Adipocyte (in vitro differentiated cells): Measurements from ENCODE around the gene SLC22A5.
"Not testable (repeated sequence)": the region's sequence is repeated elsewhere in the genome, so short reads cannot be mapped to it uniquely, and the experiment has no call there.

Experiments
- DNase-seq: peaks from one replicate; pipeline ENCODE4 v3.0.0-alpha.2; 2015; ENCODE audit warnings: low read depth
- H3K27me3 ChIP-seq: replicated peaks from 2 replicates; pipeline ENCODE4 v1.7.0; 2013; ENCODE audit warnings: mild to moderate bottlenecking, low read length, moderate library complexity; ENCODE audit not compliant: control insufficient read depth, insufficient read depth
- H3K36me3 ChIP-seq: 2 replicates; pipeline ENCODE4 v1.7.0; 2013; ENCODE audit warnings: low read length, mild to moderate bottlenecking, moderate library complexity; ENCODE audit not compliant: control insufficient read depth, insufficient read depth, severe bottlenecking
- H3K4me1 ChIP-seq: 2 replicates; pipeline ENCODE4 v1.7.0; 2013; ENCODE audit warnings: mild to moderate bottlenecking, low read length, moderate library complexity; ENCODE audit not compliant: control insufficient read depth, insufficient read depth
- H3K4me3 ChIP-seq: 2 replicates; pipeline ENCODE4 v1.7.0; 2013; ENCODE audit warnings: mild to moderate bottlenecking, low read length, moderate library complexity
- H3K9ac ChIP-seq: 2 replicates; pipeline ENCODE4 v1.7.0; 2013; ENCODE audit warnings: mild to moderate bottlenecking, low read length, moderate library complexity
- H3K9me3 ChIP-seq: 2 replicates; pipeline ENCODE4 v1.7.0; 2013; ENCODE audit warnings: mild to moderate bottlenecking, low read length, moderate library complexity; ENCODE audit not compliant: control insufficient read depth

Gene SLC22A5

DNA sequence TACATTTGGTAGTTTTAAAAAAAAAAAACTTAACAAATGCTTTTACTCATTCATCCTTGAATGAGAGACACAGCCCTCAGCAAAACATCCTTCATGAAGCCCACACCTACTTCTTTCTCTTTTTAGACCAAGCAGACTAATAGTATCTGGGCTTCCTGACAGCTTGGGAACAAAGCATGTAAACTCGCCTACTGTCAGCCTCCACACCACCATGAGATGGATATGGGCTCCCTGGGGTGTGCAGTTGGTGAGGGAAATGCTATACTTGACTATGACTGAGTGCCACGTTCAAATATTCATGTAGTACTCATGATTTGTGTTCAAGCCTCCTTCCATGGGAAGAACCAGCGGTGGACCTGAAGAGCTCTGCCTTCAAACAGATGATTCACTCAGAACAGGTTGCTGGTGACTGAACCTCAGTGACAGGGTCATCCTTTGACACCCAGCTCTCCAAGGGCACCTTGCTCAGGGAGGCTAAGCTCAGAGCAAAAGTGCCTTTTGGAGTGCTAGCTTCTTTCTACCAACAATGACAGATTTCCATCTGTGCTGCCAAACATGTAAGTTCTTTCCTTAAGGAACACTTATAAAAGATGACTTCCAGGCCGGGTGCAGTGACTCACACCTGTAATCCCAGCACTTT is 36.8 kb downstream of the SLC22A5 start:
- DNase-seq, result no peak
- no peaks in the 10 kb centered on the region for H3K36me3 ChIP-seq
- no peak overlapping the region for H3K4me3 ChIP-seq
- H3K27me3 ChIP-seq, result no peaks in the 10 kb centered on the region
- no peaks in the 10 kb centered on the region for H3K9me3 ChIP-seq
- H3K4me1 ChIP-seq, result peaks cover 11% of the 10 kb centered on the region
- no peak overlapping the region for H3K9ac ChIP-seq

DNA sequence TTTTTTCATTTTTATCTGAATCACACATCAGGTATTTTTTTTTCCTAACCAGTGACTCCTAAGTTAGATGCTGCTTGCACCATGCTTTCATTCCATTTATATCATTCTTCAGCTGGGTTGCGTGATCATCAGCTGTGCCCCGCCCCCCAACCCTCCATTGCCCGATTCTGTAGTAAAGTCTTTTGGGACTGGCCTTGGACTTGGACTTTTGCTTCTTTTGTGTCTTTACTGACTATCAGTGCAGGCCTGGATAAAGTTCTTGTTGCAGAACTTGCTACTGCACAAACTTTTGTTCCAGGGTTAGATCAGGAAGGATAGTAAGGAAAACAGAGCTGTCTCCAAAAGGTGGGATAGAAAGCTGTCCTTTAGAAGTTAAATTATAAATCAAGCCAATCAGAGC is 38.5 kb downstream of the SLC22A5 start:
- no peak for DNase-seq
- Histone ChIP-seq H3K36me3 (no peaks in the 10 kb centered on the region), H3K27me3 (no peaks in the 10 kb centered on the region), H3K9ac (no peak overlapping the region), H3K4me3 (no peak overlapping the region), H3K9me3 (no peaks in the 10 kb centered on the region), H3K4me1 (peaks cover 26% of the 10 kb centered on the region)

- H3K4me3 ChIP-seq, result no peak overlapping the region
- no peak overlapping the region for H3K9ac ChIP-seq
- H3K9me3 ChIP-seq, result no peaks in the 10 kb centered on the region
- no peaks in the 10 kb centered on the region for H3K36me3 ChIP-seq
- DNase-seq, result no peak
- no peaks in the 10 kb centered on the region for H3K27me3 ChIP-seq
- H3K4me1 ChIP-seq, result peaks cover 31% of the 10 kb centered on the region
Measured at GRCh38 chr5:132408456-132408855, 38.9 kb downstream of the SLC22A5 start.

GRCh38 chr5:132408965-132409364 is 39.5 kb downstream of the SLC22A5 start:
- no peaks in the 10 kb centered on the region for H3K27me3 ChIP-seq
- no peak overlapping the region for H3K4me3 ChIP-seq
- no peak for DNase-seq
- H3K4me1 ChIP-seq, result peaks cover 36% of the 10 kb centered on the region
- no peaks in the 10 kb centered on the region for H3K36me3 ChIP-seq
- no peaks in the 10 kb centered on the region for H3K9me3 ChIP-seq
- H3K9ac ChIP-seq, result no peak overlapping the region

- Histone ChIP-seq H3K4me3 (peak overlapping the region; percentile 89), H3K9me3 (no peaks in the 10 kb centered on the region), H3K9ac (peak overlapping the region; percentile 95), H3K4me1 (peaks cover 52% of the 10 kb centered on the region), H3K36me3 (no peaks in the 10 kb centered on the region), H3K27me3 (no peaks in the 10 kb centered on the region)
- DNase-seq, result peak; percentile 89
Measured at GRCh38 chr5:132410451-132411303, 41.2 kb downstream of the SLC22A5 start.

DNA sequence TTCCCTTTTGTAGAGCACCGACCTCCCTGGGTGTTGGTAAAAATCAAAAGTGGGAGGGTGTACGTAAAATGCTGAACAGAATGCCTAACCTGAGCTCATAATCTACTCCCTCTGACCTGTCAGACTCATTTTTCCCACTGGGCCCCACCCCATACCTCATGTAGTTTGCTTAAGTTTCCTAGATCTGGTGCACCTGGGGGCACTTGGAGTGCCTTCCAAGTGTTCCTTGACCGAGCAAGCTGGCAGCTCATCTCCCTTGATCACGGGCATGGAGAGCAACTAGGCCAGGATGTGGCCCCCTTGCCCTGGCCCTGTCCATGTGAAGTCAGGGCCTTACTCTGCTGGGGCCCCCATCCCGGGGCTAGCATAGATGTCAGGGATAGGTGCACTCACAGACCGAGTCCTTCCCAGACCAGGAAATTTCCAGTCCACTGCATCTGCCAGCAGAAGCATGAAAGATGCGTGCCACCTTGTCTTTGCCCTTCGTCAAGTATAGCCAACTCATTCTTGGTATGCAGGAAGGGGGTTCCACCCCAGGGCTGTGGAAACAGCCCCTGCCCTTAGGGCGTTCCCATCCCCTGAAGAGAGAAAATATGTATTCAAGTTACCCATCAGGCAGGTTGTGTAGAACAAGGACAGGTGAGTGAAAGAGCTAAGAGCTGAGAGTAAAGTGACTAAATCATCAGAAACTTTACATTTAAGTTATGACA is 41.9 kb downstream of the SLC22A5 start:
- no peak for DNase-seq
- peaks cover 60% of the 10 kb centered on the region for H3K4me1 ChIP-seq
- H3K36me3 ChIP-seq, result no peaks in the 10 kb centered on the region
- H3K4me3 ChIP-seq, result peak overlapping the region; percentile 89
- no peaks in the 10 kb centered on the region for H3K9me3 ChIP-seq
- peak overlapping the region; percentile 95 for H3K9ac ChIP-seq
- no peaks in the 10 kb centered on the region for H3K27me3 ChIP-seq

- H3K4me3 ChIP-seq, result peak overlapping the region; percentile 89
- peaks cover 77% of the 10 kb centered on the region for H3K4me1 ChIP-seq
- no peak overlapping the region for H3K9ac ChIP-seq
- H3K36me3 ChIP-seq, result no peaks in the 10 kb centered on the region
- H3K27me3 ChIP-seq, result no peaks in the 10 kb centered on the region
- no peak for DNase-seq
- no peaks in the 10 kb centered on the region for H3K9me3 ChIP-seq
Measured at GRCh38 chr5:132413567-132413966, 44.1 kb downstream of the SLC22A5 start.

GRCh38 chr5:132414634-132415378 is 45.3 kb downstream of the SLC22A5 start:
- Histone ChIP-seq H3K9me3 (no peaks in the 10 kb centered on the region), H3K4me1 (peaks cover 80% of the 10 kb centered on the region), H3K9ac (peak overlapping the region; percentile 82), H3K4me3 (peak overlapping the region; percentile 69), H3K27me3 (no peaks in the 10 kb centered on the region), H3K36me3 (no peaks in the 10 kb centered on the region)
- DNase-seq, result peak; percentile 76

DNA sequence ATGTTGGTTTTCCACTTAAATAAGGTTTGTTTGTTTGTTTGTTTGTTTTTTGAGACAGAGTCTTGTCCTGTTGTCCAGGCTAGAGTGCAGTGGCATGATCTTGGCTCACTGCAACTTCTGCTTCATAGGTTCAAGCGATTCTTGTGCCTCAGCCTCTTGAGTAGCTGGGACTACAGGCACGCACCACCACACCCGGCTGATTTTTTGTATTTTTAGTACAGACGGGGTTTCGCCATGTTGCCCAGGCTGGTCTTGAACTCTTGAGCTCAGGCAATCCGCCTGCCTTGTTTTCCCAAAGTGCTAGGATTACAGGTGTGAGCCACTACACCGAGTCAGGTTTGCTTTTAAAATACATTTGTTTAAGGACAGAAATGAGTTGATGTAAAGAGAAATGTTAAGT is 46.0 kb downstream of the SLC22A5 start:
- DNase-seq, H3K27me3 ChIP-seq, H3K9me3 ChIP-seq, H3K36me3 ChIP-seq: not testable (repeated sequence)
- Histone ChIP-seq H3K4me1 (peaks cover 80% of the 10 kb centered on the region), H3K4me3 (peak overlapping the region; percentile 69), H3K9ac (peak overlapping the region; percentile 82)

DNA sequence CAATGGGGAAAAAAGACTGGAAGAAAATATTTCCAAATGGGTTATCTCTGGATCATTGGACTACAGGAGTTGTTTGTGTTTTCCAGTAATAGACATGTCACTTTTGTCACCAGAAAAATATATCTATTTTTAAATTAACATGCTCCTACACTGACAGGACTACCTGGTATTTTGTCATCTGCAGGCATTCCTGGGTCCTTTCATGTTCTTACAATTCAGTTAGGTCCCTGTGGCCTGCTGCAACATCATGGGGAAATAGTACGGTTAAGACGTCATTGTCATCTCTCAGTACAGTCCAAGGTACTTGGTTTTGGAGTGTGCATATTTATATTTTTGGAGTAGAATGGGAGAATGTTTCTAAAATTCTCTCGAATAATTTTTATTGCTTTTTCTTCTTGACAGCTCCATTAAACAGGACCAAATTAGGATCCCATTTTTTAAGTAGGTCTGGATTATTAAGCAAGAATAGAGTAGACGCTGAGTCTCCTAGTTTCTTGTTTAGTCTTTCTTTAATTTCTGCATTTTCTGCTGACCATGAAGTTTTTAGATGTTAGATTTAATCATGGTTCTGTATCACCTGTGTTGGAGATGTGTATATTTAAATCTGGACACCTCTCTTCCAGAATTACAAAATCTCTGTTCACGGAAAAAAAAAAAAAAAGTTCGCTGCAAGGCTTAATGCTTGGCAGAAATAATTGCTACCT is 46.9 kb downstream of the SLC22A5 start:
- no peaks in the 10 kb centered on the region for H3K27me3 ChIP-seq
- DNase-seq, result no peak
- H3K4me1 ChIP-seq, result peaks cover 86% of the 10 kb centered on the region
- H3K4me3 ChIP-seq, result no peak overlapping the region
- H3K9ac ChIP-seq, result peak overlapping the region; percentile 43
- H3K9me3 ChIP-seq, result no peaks in the 10 kb centered on the region
- H3K36me3 ChIP-seq, result no peaks in the 10 kb centered on the region
